ES-I3 (cell line): Measurements from ENCODE around the gene DENND5B.
"Not testable (repeated sequence)": the region's sequence is repeated elsewhere in the genome, so short reads cannot be mapped to it uniquely, and the experiment has no call there.

ENCODE experiments used
- H3K36me3 ChIP-seq: 2 replicates; pipeline ENCODE4 v1.6.1; 2013; ENCODE audit warnings: mild to moderate bottlenecking, low read length, control low read depth, moderate library complexity; ENCODE audit not compliant: insufficient read depth
- H3K4me1 ChIP-seq: 2 replicates; pipeline ENCODE4 v1.6.1; 2013; ENCODE audit warnings: mild to moderate bottlenecking, control low read depth, low read length; ENCODE audit not compliant: insufficient read depth
- H3K9ac ChIP-seq: 2 replicates; pipeline ENCODE4 v1.6.1; 2013; ENCODE audit warnings: low read depth, mild to moderate bottlenecking, low read length, moderate library complexity
- H3K9me3 ChIP-seq: 2 replicates; pipeline ENCODE4 v1.6.1; 2013; ENCODE audit warnings: mild to moderate bottlenecking, low read length, moderate library complexity; ENCODE audit not compliant: control insufficient read depth, insufficient read depth

The DENND5B gene

DNA sequence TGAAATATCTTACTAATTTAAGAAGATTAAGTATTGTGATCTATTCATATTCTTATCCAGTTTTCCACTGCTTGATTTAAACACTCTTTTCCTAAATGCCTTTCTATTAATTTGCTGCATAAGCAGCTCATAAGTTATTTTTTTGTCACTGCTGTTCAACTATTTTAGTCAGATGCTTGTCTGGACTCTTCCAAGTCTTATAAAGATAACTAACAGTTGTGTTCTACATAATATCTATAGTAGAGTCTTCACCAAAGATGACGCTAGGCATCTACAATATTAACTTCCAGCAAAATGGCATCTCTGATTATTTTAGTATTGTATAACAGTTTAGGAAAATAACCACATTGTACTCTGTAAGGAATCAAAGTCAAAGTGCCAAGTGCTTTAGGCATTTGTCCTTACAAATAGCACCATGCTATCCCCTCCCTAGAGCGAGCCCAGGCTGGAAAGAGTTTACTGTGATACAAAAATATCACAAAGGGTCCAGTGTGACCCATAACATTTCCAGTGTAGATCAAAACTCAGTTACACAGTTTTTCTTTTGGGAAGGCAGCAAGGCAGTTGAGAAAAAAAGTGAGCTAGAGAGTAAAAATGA lies 98.2 kb downstream of the DENND5B start:
- peaks cover 24% of the 10 kb centered on the region for H3K4me1 ChIP-seq
- H3K36me3 ChIP-seq = peaks cover 6% of the 10 kb centered on the region; the same call in 1 of the 2 replicates
- H3K9ac ChIP-seq = no peak overlapping the region

DNA sequence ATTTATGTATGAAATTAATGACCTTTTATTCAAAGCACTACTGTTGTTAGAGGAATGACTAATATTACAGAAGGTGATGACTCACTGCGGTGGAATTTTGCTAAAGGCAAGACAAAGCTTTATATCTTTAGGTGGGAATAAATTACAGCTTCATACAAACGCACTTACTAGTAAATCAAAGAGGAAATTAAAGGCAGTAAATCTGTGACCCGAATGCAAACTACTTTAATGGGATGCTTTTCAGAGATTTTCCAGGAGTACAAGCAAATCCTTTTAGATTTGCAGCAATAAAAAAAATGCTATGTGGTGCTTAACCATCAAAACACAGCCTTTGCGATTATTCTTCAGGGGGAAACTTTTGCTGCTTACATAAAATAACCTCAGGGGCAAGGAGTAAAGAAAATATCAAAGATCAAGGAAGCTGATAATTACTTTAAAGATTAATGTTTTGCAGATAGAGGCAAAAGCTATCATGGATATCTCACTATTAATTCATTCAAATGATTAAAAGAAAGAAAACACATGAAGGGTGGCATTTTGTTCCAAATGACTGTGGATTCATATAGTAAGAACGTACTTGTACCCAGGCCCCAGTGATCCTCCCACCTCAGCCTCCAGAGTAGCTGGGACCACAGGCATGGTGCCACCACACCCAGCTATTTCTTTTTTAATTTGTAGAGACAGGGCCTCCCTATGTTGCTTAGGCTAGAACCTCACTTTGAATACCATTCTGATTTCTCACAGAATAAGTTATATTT lies 98.9 kb downstream of the DENND5B start:
- H3K9me3 ChIP-seq = no peaks in the 10 kb centered on the region
- H3K9ac ChIP-seq = no peak overlapping the region

More for the DNA sequence above, 98.2 kb downstream of the DENND5B start:
- H3K9me3 ChIP-seq = no peaks in the 10 kb centered on the region

GRCh38 chr12:31491241-31491794 lies 99.6 kb downstream of the DENND5B start:
- Histone ChIP-seq H3K4me1 (peaks cover 18% of the 10 kb centered on the region), H3K9ac (no peak overlapping the region), H3K36me3 (peaks cover 7% of the 10 kb centered on the region; the same call in 1 of the 2 replicates), H3K9me3 (no peaks in the 10 kb centered on the region)

More for the DNA sequence above, 98.9 kb downstream of the DENND5B start:
- peaks cover 20% of the 10 kb centered on the region for H3K4me1 ChIP-seq
- H3K36me3 ChIP-seq = peaks cover 7% of the 10 kb centered on the region; the same call in 1 of the 2 replicates

DNA sequence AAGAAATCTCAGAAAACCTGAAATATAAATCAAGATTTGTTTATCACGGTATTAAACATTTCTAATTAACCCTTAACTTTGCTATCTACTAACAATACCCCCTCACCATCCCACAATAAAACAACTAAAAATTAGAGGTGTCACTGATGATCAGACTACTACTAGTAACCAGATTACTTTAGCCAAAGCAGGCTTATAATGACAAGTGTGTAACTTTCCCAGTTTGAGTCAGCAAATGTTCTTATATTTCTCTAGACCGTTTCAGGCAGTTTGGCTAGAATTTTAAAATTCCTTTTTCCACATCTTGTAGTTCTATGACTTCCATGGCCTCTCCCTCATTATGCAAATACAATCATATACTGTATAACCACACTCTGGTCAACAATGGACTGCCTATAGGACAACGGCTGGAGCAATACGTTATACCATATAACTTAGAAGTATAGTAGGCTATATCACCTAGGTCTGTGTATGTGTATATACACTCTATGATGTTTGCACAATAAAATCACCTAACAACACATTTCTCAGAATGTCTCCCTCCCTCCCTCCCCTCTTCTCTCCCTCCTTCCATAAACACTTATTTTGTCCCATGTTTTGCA lies 102.1 kb downstream of the DENND5B start:
- Histone ChIP-seq H3K4me1 (peaks cover 26% of the 10 kb centered on the region), H3K36me3 (peaks cover 7% of the 10 kb centered on the region; the same call in 1 of the 2 replicates), H3K9ac (no peak overlapping the region), H3K9me3 (no peaks in the 10 kb centered on the region)

- Histone ChIP-seq H3K36me3 (peaks cover 7% of the 10 kb centered on the region; the same call in 1 of the 2 replicates), H3K4me1 (peaks cover 8% of the 10 kb centered on the region; the same call in 1 of the 2 replicates), H3K9me3 (no peaks in the 10 kb centered on the region), H3K9ac (no peak overlapping the region)
These were observed 105.4 kb downstream of the DENND5B start for GRCh38 chr12:31485571-31485970.

GRCh38 chr12:31482816-31483215 lies 108.1 kb downstream of the DENND5B start:
- H3K4me1 ChIP-seq = peaks cover 8% of the 10 kb centered on the region; the same call in 1 of the 2 replicates
- H3K36me3 ChIP-seq = 0 out of 2 replicates have a peak, but pooled peaks cover 5% of the 10 kb centered on the region
- no peaks in the 10 kb centered on the region for H3K9me3 ChIP-seq
- no peak overlapping the region for H3K9ac ChIP-seq

DNA sequence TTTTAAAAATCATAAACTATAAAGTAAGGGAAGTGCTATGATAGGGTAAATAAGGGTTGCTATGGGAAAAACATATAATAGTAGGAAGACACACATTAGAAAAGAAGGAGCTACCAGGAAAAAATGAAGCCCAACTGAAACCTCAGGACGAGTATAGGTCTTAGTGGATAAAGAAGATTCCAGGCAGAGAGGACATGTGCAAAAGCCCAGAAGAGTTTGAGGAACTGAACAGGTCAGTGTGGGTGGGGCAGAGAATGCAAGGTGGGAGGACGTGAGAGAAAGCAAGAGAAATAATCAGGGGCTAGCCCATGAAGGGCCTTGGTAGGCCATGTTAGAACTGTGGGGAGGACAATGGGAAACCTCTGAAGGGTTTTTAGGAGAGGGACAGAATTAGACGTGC lies 109.5 kb downstream of the DENND5B start:
- H3K9ac ChIP-seq = no peak overlapping the region
- peaks cover 8% of the 10 kb centered on the region; the same call in 1 of the 2 replicates for H3K4me1 ChIP-seq
- H3K9me3 ChIP-seq = no peaks in the 10 kb centered on the region
- H3K36me3 ChIP-seq = 0 out of 2 replicates have a peak, but pooled peaks cover 3% of the 10 kb centered on the region

GRCh38 chr12:31479516-31480210 lies 111.3 kb downstream of the DENND5B start:
- Histone ChIP-seq H3K4me1 (no peaks in the 10 kb centered on the region), H3K9ac (no peak overlapping the region), H3K9me3 (no peaks in the 10 kb centered on the region), H3K36me3 (0 out of 2 replicates have a peak, but pooled peaks cover 3% of the 10 kb centered on the region)

- Histone ChIP-seq H3K9me3 (no peaks in the 10 kb centered on the region), H3K4me1 (no peaks in the 10 kb centered on the region), H3K9ac (no peak overlapping the region), H3K36me3 (0 out of 2 replicates have a peak, but pooled peaks cover 3% of the 10 kb centered on the region)
These were observed 112.0 kb downstream of the DENND5B start for GRCh38 chr12:31478898-31479297.

DNA sequence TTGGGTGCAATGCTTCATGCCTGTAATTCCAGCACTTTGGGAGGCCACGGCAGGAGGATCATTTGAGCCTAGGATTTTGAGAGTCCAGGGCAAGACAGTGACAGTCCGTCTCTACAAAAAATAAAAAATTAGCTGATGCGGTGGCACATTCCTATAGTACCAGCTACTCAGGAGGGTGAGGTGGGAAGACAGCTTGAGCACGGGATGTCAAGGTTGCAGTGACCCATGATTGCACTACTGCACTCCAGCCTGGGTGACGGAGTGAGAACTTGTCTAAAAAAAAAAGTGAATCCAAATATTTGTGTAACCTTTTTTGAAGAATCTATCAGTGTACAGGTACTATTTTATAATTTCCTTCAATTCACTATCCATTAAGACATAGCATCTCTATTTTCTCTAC lies 112.5 kb downstream of the DENND5B start:
- Histone ChIP-seq H3K9me3 (no peaks in the 10 kb centered on the region), H3K4me1 (no peaks in the 10 kb centered on the region), H3K36me3 (0 out of 2 replicates have a peak, but pooled peaks cover 3% of the 10 kb centered on the region), H3K9ac (no peak overlapping the region)

GRCh38 chr12:31477687-31478086 lies 113.2 kb downstream of the DENND5B start:
- H3K4me1 ChIP-seq = no peaks in the 10 kb centered on the region
- H3K9ac ChIP-seq = no peak overlapping the region
- H3K36me3 ChIP-seq = 0 out of 2 replicates have a peak, but pooled peaks cover 3% of the 10 kb centered on the region
- H3K9me3 ChIP-seq = no peaks in the 10 kb centered on the region

- Histone ChIP-seq H3K9ac (no peak overlapping the region), H3K4me1 (no peaks in the 10 kb centered on the region), H3K36me3 (0 out of 2 replicates have a peak, but pooled peaks cover 3% of the 10 kb centered on the region), H3K9me3 (no peaks in the 10 kb centered on the region)
These were observed 114.5 kb downstream of the DENND5B start for GRCh38 chr12:31476437-31476836.

GRCh38 chr12:31475610-31476009 lies 115.3 kb downstream of the DENND5B start:
- not testable (repeated sequence) for H3K9me3 ChIP-seq, H3K9ac ChIP-seq, H3K36me3 ChIP-seq, H3K4me1 ChIP-seq

GRCh38 chr12:31474751-31475150 lies 116.2 kb downstream of the DENND5B start:
- Histone ChIP-seq H3K4me1 (no peaks in the 10 kb centered on the region), H3K36me3 (0 out of 2 replicates have a peak, but pooled peaks cover 3% of the 10 kb centered on the region), H3K9me3 (no peaks in the 10 kb centered on the region), H3K9ac (no peak overlapping the region)
